CD4-positive, alpha-beta T cell treated with Interleukin-15 for 4 hours (primary cell): Measurements from ENCODE around the gene HPCAL4.

Experiments used
- DNase-seq: peaks from one replicate; pipeline ENCODE4 v3.0.0-alpha.2; 2020; ENCODE audit warnings: low spot score

Gene HPCAL4

GRCh38 chr1:39700348-39700747 lies 9.1 kb upstream of the HPCAL4 start:
- DNase-seq, result no peak

GRCh38 chr1:39699419-39699818 lies 8.2 kb upstream of the HPCAL4 start:
- DNase-seq, result no peak

GRCh38 chr1:39698568-39698967 lies 7.3 kb upstream of the HPCAL4 start:
- no peak for DNase-seq

- no peak for DNase-seq
Observed at GRCh38 chr1:39696448-39696847, 5.2 kb upstream of the HPCAL4 start.

GRCh38 chr1:39695016-39695415 lies 3.8 kb upstream of the HPCAL4 start:
- no peak for DNase-seq

- DNase-seq, result peak; percentile 25
Observed at GRCh38 chr1:39694026-39694425, 2.8 kb upstream of the HPCAL4 start.

GRCh38 chr1:39692152-39693074 lies 1.2 kb upstream of the HPCAL4 start:
- DNase-seq, result peak; percentile 37

- peak; percentile 22 for DNase-seq
Observed at GRCh38 chr1:39690794-39691382, 345 bp downstream of the HPCAL4 start.

- no peak for DNase-seq
Observed at GRCh38 chr1:39690225-39690624, 1.0 kb downstream of the HPCAL4 start.

- no peak for DNase-seq
Observed at GRCh38 chr1:39689635-39690034, 1.6 kb downstream of the HPCAL4 start.

- DNase-seq, result no peak
Observed at GRCh38 chr1:39689214-39689613, 2.0 kb downstream of the HPCAL4 start.

GRCh38 chr1:39688706-39689105 lies 2.5 kb downstream of the HPCAL4 start:
- DNase-seq, result no peak

- DNase-seq, result no peak
Observed at GRCh38 chr1:39687243-39687642, 4.0 kb downstream of the HPCAL4 start.

- DNase-seq, result no peak
Observed at GRCh38 chr1:39685071-39685470, 6.2 kb downstream of the HPCAL4 start.

- DNase-seq, result no peak
Observed at GRCh38 chr1:39684313-39684664, 6.9 kb downstream of the HPCAL4 start.

GRCh38 chr1:39683591-39684312 lies 7.5 kb downstream of the HPCAL4 start:
- peak; percentile 71 for DNase-seq

- no peak for DNase-seq
Observed at GRCh38 chr1:39681999-39682398, 9.2 kb downstream of the HPCAL4 start.

- no peak for DNase-seq
Observed at GRCh38 chr1:39681294-39681693, 9.9 kb downstream of the HPCAL4 start.

GRCh38 chr1:39680751-39681150 lies 10.5 kb downstream of the HPCAL4 start:
- DNase-seq, result no peak

GRCh38 chr1:39679821-39680220 lies 11.4 kb downstream of the HPCAL4 start:
- DNase-seq, result no peak

GRCh38 chr1:39678889-39679288 lies 12.3 kb downstream of the HPCAL4 start:
- no peak for DNase-seq

- no peak for DNase-seq
Observed at GRCh38 chr1:39677645-39678044, 13.6 kb downstream of the HPCAL4 start.

- DNase-seq, result no peak
Observed at GRCh38 chr1:39676948-39677548, 14.2 kb downstream of the HPCAL4 start.
